VCaP (cell line): Measurements from ENCODE around the gene VENTX.

Source experiments
- H3K27ac ChIP-seq: fragments of 450-650 bp; 2 replicates; pipeline ENCODE4 v1.5.1; 2017
- TF ChIP-seq, protein P1 (sequence below): fragments of 450-650 bp; conservative IDR thresholded peaks from 2 replicates; pipeline ENCODE4 v1.5.1; 2017; ENCODE audit warnings: mild to moderate bottlenecking, moderate library complexity

VENTX gene

GRCh38 chr10:133203652-133204195, 33.9 kb upstream of the VENTX start:
- TF ChIP-seq, protein P1, sequence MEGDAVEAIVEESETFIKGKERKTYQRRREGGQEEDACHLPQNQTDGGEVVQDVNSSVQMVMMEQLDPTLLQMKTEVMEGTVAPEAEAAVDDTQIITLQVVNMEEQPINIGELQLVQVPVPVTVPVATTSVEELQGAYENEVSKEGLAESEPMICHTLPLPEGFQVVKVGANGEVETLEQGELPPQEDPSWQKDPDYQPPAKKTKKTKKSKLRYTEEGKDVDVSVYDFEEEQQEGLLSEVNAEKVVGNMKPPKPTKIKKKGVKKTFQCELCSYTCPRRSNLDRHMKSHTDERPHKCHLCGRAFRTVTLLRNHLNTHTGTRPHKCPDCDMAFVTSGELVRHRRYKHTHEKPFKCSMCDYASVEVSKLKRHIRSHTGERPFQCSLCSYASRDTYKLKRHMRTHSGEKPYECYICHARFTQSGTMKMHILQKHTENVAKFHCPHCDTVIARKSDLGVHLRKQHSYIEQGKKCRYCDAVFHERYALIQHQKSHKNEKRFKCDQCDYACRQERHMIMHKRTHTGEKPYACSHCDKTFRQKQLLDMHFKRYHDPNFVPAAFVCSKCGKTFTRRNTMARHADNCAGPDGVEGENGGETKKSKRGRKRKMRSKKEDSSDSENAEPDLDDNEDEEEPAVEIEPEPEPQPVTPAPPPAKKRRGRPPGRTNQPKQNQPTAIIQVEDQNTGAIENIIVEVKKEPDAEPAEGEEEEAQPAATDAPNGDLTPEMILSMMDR = no peak
- H3K27ac ChIP-seq = no peak overlapping the region

DNA sequence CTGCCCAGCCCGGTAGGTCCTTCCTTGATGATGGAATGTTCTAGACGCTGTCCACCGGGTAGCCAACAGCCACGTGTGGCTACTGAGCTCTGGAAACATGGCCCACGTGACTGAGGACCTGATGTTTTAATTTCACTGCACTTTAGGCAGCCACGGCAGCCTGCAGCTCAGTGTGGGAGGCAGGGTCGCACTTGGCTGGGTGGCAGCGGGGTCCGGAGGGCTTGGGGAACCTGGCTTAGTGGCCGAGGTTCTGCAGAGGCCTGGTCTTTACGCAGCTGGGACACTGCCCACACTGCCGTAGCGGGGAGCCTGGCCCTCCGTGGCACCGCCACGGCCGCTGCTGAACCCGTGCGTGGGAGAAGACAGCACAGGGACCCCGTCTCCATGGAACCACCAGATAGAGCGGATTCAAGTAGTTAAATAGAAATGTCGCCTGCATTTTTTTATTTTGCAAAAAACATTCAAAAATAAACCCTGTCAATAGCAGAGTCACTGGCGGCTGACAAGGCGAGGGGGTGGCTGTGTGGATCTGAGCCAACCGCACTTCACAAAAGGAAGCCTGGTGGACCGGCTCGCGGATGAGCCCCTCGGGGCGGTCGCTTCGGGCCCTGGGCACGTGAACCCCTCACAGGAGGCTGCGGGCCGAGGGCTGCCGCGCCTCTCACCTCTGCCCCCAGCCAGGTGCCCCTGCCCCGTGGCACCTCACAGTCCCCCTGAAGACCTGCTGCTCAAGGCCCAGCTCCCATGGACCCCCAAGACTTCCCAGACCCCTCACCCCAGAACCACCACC, 33.2 kb upstream of the VENTX start:
- TF ChIP-seq, protein P1 = no peak
- H3K27ac ChIP-seq = no peak overlapping the region

DNA sequence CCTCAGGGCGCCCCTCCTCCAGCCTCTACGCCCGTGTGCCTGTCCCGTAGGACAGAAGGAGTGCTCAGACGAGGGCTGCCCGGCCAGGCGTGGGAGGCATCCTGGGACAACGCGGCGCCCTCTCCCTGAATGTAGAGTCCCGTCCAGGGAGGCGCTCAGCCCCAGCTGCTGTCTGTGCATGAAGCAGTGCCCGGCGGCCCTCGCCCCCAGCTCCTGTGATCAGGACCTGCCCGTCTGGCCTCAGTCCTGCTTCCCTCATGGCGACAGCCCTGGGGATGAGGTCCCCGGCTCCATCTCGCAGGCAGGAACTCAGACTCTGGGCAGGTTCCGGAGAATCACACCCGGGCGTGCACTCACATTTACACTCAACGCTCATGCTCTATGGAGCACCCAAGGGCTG, 32.5 kb upstream of the VENTX start:
- TF ChIP-seq, protein P1 = no peak
- H3K27ac ChIP-seq = no peak overlapping the region

GRCh38 chr10:133206356-133207040, 31.2 kb upstream of the VENTX start:
- TF ChIP-seq, protein P1 = no peak
- H3K27ac ChIP-seq = no peak overlapping the region

DNA sequence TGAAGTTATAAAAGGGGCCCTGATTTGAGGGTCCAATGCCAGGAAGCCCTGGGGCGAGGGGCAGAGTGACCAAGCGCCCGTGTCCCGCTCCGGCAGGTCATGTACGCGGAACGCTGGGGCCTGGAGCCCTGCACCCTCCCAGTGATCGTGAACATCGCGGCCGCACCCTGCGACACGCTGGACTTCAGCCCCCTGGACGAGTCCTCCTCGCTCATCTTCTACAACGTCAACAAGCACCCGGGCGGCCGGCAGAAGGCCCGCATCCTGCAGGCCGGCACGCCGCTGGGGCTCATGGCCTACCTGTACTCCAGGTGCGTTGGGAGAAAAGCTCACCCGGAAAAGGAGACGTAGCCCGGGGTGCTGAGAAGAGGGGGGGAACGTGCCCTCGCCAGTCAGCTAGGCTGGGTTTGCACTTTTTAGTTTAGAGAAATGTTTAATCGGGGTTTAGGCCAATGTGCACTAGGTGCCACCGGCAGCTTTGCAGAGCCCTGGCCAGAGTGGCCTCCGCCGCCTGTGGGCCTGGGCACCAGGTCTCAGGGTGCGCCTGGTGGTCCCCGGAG, 30.5 kb upstream of the VENTX start:
- H3K27ac ChIP-seq = no peak overlapping the region
- TF ChIP-seq, protein P1 = no peak

GRCh38 chr10:133207627-133208026, 30.0 kb upstream of the VENTX start:
- no peak overlapping the region for H3K27ac ChIP-seq
- TF ChIP-seq, protein P1 = no peak

DNA sequence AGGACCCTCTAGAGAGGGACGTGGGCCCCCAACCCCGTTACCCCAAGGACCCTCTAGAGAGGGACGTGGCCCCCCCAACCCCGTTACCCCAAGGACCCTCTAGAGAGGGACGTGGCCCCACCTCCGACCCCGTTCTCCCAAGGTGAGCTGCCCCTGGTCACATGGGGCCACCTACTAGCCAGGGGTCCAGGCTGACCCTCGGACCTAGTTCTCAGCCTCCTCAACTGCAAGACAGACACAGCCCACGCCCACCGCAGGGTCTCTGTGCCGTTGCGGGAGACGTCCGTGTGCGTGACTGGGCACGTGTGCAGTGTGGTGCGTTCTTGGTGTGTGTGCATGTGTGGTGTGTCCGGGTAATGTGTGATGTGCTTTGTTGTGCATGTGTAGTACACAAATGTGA, 29.2 kb upstream of the VENTX start:
- no peak overlapping the region for H3K27ac ChIP-seq
- TF ChIP-seq, protein P1 = no peak
